GM18499 (cell line): ENCODE results near the gene C1QA.

Source experiments
- ATAC-seq: cut with Tn5 transposase; IDR thresholded peaks from one replicate; pipeline ENCODE4 v1.9.1; 2021; ENCODE audit warnings: moderate number of reproducible peaks; ENCODE audit not compliant: insufficient read depth, unreplicated experiment

The C1QA gene

DNA sequence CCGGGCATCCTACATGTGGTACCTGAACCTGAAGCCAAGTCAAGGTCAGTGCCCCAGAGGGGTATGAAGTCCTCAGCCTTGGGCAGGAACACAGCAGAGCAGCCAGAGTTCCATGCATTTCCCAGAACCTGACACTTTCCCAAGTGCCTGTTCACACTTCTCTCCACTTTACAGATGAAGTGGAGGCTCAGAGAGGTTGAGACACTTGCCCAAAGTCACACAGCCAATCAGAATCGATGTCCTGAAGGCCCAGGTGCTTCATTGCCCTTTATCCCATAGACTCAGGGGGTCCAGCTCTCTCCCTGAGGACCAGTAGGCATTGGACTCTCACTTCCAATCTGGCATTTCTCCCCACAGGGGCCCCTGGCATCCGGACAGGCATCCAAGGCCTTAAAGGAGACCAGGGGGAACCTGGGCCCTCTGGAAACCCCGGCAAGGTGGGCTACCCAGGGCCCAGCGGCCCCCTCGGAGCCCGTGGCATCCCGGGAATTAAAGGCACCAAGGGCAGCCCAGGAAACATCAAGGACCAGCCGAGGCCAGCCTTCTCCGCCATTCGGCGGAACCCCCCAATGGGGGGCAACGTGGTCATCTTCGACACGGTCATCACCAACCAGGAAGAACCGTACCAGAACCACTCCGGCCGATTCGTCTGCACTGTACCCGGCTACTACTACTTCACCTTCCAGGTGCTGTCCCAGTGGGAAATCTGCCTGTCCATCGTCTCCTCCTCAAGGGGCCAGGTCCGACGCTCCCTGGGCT lies 2.2 kb downstream of the C1QA start:
- ATAC-seq = no peak

DNA sequence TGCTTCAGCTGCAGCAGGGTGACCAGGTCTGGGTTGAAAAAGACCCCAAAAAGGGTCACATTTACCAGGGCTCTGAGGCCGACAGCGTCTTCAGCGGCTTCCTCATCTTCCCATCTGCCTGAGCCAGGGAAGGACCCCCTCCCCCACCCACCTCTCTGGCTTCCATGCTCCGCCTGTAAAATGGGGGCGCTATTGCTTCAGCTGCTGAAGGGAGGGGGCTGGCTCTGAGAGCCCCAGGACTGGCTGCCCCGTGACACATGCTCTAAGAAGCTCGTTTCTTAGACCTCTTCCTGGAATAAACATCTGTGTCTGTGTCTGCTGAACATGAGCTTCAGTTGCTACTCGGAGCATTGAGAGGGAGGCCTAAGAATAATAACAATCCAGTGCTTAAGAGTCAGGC lies 2.9 kb downstream of the C1QA start:
- no peak for ATAC-seq

GRCh38 chr1:22641247-22641646 lies 4.8 kb downstream of the C1QA start:
- no peak for ATAC-seq

DNA sequence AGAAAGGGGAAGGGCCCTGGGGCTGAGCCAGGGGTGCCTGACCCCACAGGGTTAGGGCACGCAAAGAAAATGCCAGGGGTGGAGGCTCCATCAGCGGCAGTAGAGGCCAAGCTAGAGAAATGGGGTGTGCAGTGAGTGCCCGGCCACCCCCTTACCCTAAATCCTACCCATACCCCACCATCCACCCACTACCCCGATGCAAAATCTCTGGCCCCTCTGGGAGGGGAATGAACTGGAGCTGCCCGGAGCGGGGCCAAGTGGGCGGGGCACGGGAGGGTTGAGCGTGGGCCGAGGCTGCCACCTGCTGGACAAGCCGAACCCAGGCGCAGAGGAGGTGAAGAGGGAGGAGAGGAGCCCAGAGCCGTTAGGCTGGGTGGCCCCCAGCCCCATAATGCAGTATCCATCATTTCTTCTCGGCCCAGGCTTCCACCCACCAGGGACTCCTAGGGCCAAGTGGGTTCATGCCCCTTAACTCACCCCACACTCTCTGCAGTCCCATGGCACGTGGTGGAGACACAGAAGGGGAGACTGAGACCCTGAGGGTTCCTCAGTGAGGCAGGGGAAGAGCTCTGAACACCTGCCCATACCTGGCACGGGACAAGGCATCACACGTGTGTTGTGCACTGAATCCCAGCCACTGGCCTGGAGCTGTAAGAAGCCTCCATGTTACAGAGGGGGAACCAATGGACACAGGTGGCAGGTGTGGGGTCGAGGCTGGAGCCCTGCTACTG lies 5.6 kb downstream of the C1QA start:
- no peak for ATAC-seq

DNA sequence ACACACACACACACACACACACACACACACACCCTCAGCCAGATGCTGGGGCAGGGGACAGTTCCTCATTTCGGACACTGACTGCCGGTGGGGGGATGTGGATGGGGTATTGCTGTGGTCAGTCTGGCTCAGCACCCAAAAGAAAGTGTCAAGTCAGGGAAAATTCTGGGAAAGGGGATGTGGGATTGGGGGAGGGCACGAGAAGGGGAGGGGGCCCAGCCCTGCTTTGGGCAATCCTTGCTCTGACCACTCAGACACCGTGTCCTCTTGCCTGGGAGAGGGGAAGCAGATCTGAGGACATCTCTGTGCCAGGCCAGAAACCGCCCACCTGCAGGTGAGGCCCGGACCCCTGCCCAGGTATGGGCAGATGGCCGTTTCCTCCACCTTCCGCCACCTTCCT lies 7.0 kb downstream of the C1QA start, which contains the start of gene C1QC:
Gene C1QC (plus strand): TSS at position 253 of the 400 bp plus-strand sequence. CDS start 391 bp downstream, outside the sequence.
- ATAC-seq = no peak

- ATAC-seq = no peak
These were observed 7.5 kb downstream of the C1QA start for GRCh38 chr1:22643928-22644327.

- no peak for ATAC-seq
These were observed 9.5 kb downstream of the C1QA start for GRCh38 chr1:22645931-22646330.

- no peak for ATAC-seq
These were observed 10.0 kb downstream of the C1QA start for GRCh38 chr1:22646384-22646783.

DNA sequence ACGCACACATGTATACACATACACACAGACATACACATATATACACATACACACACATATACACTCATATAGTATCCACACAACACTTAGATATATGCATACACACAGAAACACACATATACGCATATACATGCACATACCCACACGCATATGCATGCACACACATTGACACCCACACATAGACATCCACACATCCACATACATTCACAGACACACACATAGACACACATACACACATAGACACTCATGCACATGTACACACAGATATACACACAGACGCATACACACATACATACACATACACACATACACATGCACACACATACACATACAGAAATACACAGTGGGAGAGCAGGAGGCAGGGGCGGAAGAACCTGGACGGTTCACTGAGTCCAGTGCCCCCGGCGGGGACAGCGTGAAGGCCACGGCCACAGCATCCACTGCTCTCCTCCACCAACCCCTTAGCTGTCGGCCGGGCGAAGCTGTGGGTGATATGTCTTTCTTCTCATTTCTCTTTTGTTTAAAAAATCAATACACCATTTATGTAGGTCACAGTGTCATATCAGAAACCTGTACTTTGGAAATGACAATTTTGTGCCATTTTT lies 13.8 kb downstream of the C1QA start:
- ATAC-seq = no peak

- ATAC-seq = no peak
These were observed 15.8 kb downstream of the C1QA start for GRCh38 chr1:22651941-22652856.

- no peak for ATAC-seq
These were observed 16.5 kb downstream of the C1QA start, which contains the start of gene C1QB for GRCh38 chr1:22652881-22653316. Gene C1QB, plus strand, starts transcription at chr1:22653236. Its CDS starts 6,227 bp downstream, at chr1:22659463.

DNA sequence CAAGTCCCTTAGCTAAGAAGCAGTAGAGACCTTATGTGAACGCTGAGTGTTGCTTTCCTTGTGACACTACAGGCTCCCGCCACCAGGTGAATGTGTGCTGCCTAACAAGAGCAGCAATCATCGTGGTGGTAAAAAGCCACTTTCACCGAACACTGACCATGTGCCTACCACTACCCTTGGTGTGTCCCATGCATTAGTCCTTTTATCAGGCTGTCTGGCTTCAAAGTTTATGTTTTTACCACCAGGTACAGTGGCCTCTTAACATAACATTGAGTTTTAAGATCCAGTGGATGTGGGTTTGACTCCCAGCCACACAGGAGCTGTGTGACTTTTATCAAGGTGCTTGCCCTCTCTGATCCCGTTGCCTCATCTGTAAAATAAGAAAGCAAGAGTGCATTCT lies 18.3 kb downstream of the C1QA start:
- no peak for ATAC-seq

GRCh38 chr1:22658385-22659163 lies 22.1 kb downstream of the C1QA start:
- ATAC-seq = no peak

DNA sequence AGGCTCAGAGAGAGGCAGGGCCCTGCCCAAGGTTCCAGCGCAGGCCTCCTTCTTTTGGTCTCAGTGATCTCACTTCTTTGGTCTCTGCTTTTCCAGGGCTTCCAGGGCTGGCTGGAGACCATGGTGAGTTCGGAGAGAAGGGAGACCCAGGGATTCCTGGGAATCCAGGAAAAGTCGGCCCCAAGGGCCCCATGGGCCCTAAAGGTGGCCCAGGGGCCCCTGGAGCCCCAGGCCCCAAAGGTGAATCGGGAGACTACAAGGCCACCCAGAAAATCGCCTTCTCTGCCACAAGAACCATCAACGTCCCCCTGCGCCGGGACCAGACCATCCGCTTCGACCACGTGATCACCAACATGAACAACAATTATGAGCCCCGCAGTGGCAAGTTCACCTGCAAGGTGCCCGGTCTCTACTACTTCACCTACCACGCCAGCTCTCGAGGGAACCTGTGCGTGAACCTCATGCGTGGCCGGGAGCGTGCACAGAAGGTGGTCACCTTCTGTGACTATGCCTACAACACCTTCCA lies 24.4 kb downstream of the C1QA start:
- no peak for ATAC-seq

DNA sequence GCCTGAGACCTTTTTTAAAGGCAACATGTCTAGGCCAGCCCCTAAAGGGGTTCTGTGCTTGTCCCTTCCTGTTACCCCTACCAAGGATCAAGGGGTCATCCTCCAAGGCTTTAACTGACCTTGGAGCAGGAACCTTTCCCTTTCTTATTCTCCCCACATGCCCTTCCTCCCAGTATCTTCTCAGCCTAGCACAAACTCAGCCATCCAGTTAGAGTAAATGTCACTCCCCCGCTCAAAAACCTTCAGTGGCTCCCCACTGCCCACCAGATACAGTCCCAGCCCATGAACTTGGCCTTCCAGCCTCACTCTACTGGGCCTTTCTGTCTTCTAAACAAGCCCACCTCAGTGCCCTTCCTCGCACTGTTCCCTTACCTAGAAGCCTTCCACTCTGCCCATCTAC lies 25.5 kb downstream of the C1QA start:
- ATAC-seq = no peak

- ATAC-seq = no peak
These were observed 25.9 kb downstream of the C1QA start for GRCh38 chr1:22662318-22662717.

- no peak for ATAC-seq
These were observed 26.6 kb downstream of the C1QA start for GRCh38 chr1:22662986-22663408.

DNA sequence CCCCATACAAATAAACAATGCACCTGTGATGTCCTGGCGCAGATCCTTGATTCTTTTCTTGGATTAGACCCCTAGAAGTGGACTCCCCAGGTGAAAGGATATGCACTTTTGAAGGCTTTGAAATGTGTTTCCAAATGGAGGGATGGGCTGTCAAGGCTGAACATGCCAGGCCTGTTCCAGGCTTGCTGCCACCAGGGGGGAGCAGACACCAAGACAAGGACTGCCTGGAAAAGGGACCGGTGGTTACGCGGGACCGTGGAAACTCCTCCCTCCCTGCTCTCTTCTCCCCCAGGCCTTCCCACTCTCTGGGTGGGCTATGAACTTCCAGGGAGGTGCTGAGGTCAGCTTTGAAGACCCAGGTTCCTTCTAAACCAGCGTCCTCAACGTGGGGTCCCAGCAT lies 29.3 kb downstream of the C1QA start:
- no peak for ATAC-seq

GRCh38 chr1:22666412-22666811 lies 30.0 kb downstream of the C1QA start:
- ATAC-seq = no peak
